ENCODE measurements around the gene HOXA6. TPM values are rescaled to one million over a fixed set of nuclear protein-coding genes. Genes with fewer than 3 reads are reported as not detected.

The HOXA6 gene
- total and polyA plus RNA-seq, 2 experiments from 2014 or later: not detected

GRCh38 chr7:27145914-27146412, 1.6 kb downstream of the HOXA6 start:
- Histone ChIP-seq H3K27ac (ENCODE audit: low read depth) (no peak overlapping the region), H3K27me3 (ENCODE audit: insufficient read depth) (peaks cover 100% of the 10 kb centered on the region), H3K9me2 (ENCODE audit: insufficient read depth) (no peaks in the 10 kb centered on the region), H3K4me2 (no peak overlapping the region), H3F3A (replicated peaks; ENCODE audit: low read depth) (peaks cover 29% of the 10 kb centered on the region), H3K36me3 (ENCODE audit: insufficient read depth) (no peaks in the 10 kb centered on the region), H3K4me1 (ENCODE audit: insufficient read depth) (peaks cover 33% of the 10 kb centered on the region), H2AFZ (no peak overlapping the region), H3K4me3 (no peak overlapping the region), H3K79me2 (replicated peaks; ENCODE audit: insufficient read depth) (no peaks in the 10 kb centered on the region), H4K20me1 (replicated peaks; ENCODE audit: insufficient read depth) (peaks cover 37% of the 10 kb centered on the region)
- Mint-ChIP-seq H3K27ac (no peak overlapping the region), H3K27me3 (ENCODE audit: insufficient read depth, low read depth, poor library complexity) (peaks cover 100% of the 10 kb centered on the region), H3K4me3 (no peak overlapping the region; the same call in 2 of the 3 replicates), H3K36me3 (ENCODE audit: low read depth) (no peaks in the 10 kb centered on the region; the same call in 2 of the 3 replicates), H3K4me1 (peaks cover 20% of the 10 kb centered on the region), H3K9me3 (peaks cover 28% of the 10 kb centered on the region)
- TF ChIP-seq CREB1 (CRISPR knock-in tag; IDR thresholded peaks at IDR 0.05; ENCODE audit: low read depth): no peak
- no peak for TF ChIP-seq JUNB (IDR thresholded peaks at IDR 0.05; ENCODE audit: unreplicated experiment)
- no peak for TF ChIP-seq REST (IDR thresholded peaks at IDR 0.05; ENCODE audit: unreplicated experiment)
- TF ChIP-seq EZH2 (IDR thresholded peaks at IDR 0.05; ENCODE audit: low read depth, unreplicated experiment): peak; percentile 94
- TF ChIP-seq ETS1 (IDR thresholded peaks at IDR 0.05): no peak
- no peak for TF ChIP-seq NANOG (IDR thresholded peaks at IDR 0.05; ENCODE audit: borderline replicate concordance)
- no peak for TF ChIP-seq STAT1 (IDR thresholded peaks at IDR 0.05; ENCODE audit: unreplicated experiment)
- TF ChIP-seq POLR2AphosphoS5 (IDR thresholded peaks at IDR 0.05; ENCODE audit: low read depth): no peak
- DNase-seq (ENCODE audit: low spot score): no peak
- no peak for ATAC-seq

- Mint-ChIP-seq H3K4me1 (peaks cover 19% of the 10 kb centered on the region), H3K4me3 (peak overlapping the region; percentile 9; the same call in 1 of the 3 replicates), H3K36me3 (ENCODE audit: low read depth) (no peaks in the 10 kb centered on the region; the same call in 2 of the 3 replicates), H3K27ac (no peak overlapping the region), H3K9me3 (peaks cover 28% of the 10 kb centered on the region), H3K27me3 (ENCODE audit: insufficient read depth, low read depth, poor library complexity) (peaks cover 100% of the 10 kb centered on the region)
- peaks cover 42% of the 10 kb centered on the region for H4K20me1 ChIP-seq (replicated peaks; ENCODE audit: insufficient read depth)
- H3K27me3 ChIP-seq (ENCODE audit: insufficient read depth): peaks cover 100% of the 10 kb centered on the region
- no peaks in the 10 kb centered on the region for H3K9me2 ChIP-seq (ENCODE audit: insufficient read depth)
- H3K27ac ChIP-seq (ENCODE audit: low read depth): no peak overlapping the region
- peaks cover 32% of the 10 kb centered on the region for H3F3A ChIP-seq (replicated peaks; ENCODE audit: low read depth)
- no peak for TF ChIP-seq POLR2AphosphoS5 (IDR thresholded peaks at IDR 0.05; ENCODE audit: low read depth)
- peak; percentile 97 for TF ChIP-seq EZH2 (IDR thresholded peaks at IDR 0.05; ENCODE audit: low read depth, unreplicated experiment)
- TF ChIP-seq ETS1 (IDR thresholded peaks at IDR 0.05): no peak
- TF ChIP-seq EZH2phosphoT487 (IDR thresholded peaks at IDR 0.05; ENCODE audit: unreplicated experiment): peak; percentile 82
- 0 out of 2 replicates have a peak overlapping the region, but pooled peaks have one; percentile 26 for H3K4me2 ChIP-seq
- no peak overlapping the region for H2AFZ ChIP-seq
- H3K4me1 ChIP-seq (ENCODE audit: insufficient read depth): peaks cover 31% of the 10 kb centered on the region
- no peak overlapping the region for H3K4me3 ChIP-seq
- H3K79me2 ChIP-seq (replicated peaks; ENCODE audit: insufficient read depth): no peaks in the 10 kb centered on the region
- peak; percentile 46 for DNase-seq (ENCODE audit: low spot score)
- ATAC-seq: no peak
- no peaks in the 10 kb centered on the region for H3K36me3 ChIP-seq (ENCODE audit: insufficient read depth)
Measured at GRCh38 chr7:27145165-27145913, 2.2 kb downstream of the HOXA6 start.

Measured in GM23338 (cell line).